Caki2 (cell line): Measurements from ENCODE around the gene HELZ. TPM values are rescaled to one million over a fixed set of nuclear protein-coding genes. Genes with fewer than 3 reads are reported as not detected.
A peak's percentile ranks its signal among the peaks of the same experiment; 100 is the strongest.
"Not testable (repeated sequence)": the region's sequence is repeated elsewhere in the genome, so short reads cannot be mapped to it uniquely, and the experiment has no call there.

Source experiments
- DNase-seq: peaks from one replicate; pipeline ENCODE4 v3.0.0-alpha.2; 2015; ENCODE audit warnings: low read depth
- in situ Hi-C: cut with HindIII; loops from 2 replicates; pipeline ENCODE4 v1.10.0; 2016; ENCODE audit warnings: low sequenced_read_pairs, low pct_unique_long_range_greater_than_20kb, mixed read lengths
- total RNA-seq: library from RNA; depleted of rRNA; stranded (reverse); fragments of >200 nt; shearing (Covaris generic); gene quantifications from 2 replicates; pipeline ENCODE4 v1.2.3, GENCODE V29; 2014; ENCODE audit warnings: low replicate concordance; rRNA removed

Gene HELZ
- total RNA-seq, result 21.5 and 22.8 TPM in 2 replicates

- in situ Hi-C loops, result no loop called here
- DNase-seq, result peak; percentile 69
Observed at GRCh38 chr17:67245073-67245693, at the start of gene HELZ. HELZ (minus strand) TSS chr17:67245196; CDS start chr17:67218804, 26,392 bp downstream.

GRCh38 chr17:67293251-67294203, 48.5 kb upstream of the HELZ start:
- in situ Hi-C loops, result no loop called here
- no peak for DNase-seq

- in situ Hi-C loops, result no loop called here
- no peak for DNase-seq
Observed at GRCh38 chr17:67290711-67291291, 45.8 kb upstream of the HELZ start.

GRCh38 chr17:67290244-67290643, 45.2 kb upstream of the HELZ start:
- no peak for DNase-seq
- in situ Hi-C loops, result no loop called here

GRCh38 chr17:67289181-67289876, 44.3 kb upstream of the HELZ start:
- DNase-seq, result no peak
- in situ Hi-C loops, result no loop called here

GRCh38 chr17:67286826-67287225, 41.8 kb upstream of the HELZ start:
- in situ Hi-C loops, DNase-seq: not testable (repeated sequence)

GRCh38 chr17:67285360-67285759, 40.4 kb upstream of the HELZ start:
- in situ Hi-C loops, result no loop called here
- no peak for DNase-seq

GRCh38 chr17:67283731-67284516, 38.9 kb upstream of the HELZ start:
- in situ Hi-C loops, result no loop called here

GRCh38 chr17:67281743-67282142, 36.7 kb upstream of the HELZ start:
- in situ Hi-C loops, result no loop called here
- no peak for DNase-seq

More at GRCh38 chr17:67283731-67284516, 38.9 kb upstream of the HELZ start:
- DNase-seq, result no peak

GRCh38 chr17:67281053-67281452, 36.1 kb upstream of the HELZ start:
- in situ Hi-C loops, result no loop called here
- DNase-seq, result no peak

GRCh38 chr17:67280279-67280678, 35.3 kb upstream of the HELZ start:
- in situ Hi-C loops, result no loop called here
- DNase-seq, result no peak

- no peak for DNase-seq
- in situ Hi-C loops, result no loop called here
Observed at GRCh38 chr17:67279115-67279514, 34.1 kb upstream of the HELZ start.

- DNase-seq, result no peak
- in situ Hi-C loops, result no loop called here
Observed at GRCh38 chr17:67278363-67278762, 33.4 kb upstream of the HELZ start.

GRCh38 chr17:67276075-67276474, 31.1 kb upstream of the HELZ start:
- no peak for DNase-seq
- in situ Hi-C loops, result no loop called here

- in situ Hi-C loops, result no loop called here
- no peak for DNase-seq
Observed at GRCh38 chr17:67274466-67274865, 29.5 kb upstream of the HELZ start.

GRCh38 chr17:67273900-67274299, 28.9 kb upstream of the HELZ start:
- DNase-seq, result no peak
- in situ Hi-C loops, result no loop called here

GRCh38 chr17:67272312-67273047, 27.5 kb upstream of the HELZ start:
- in situ Hi-C loops, result no loop called here
- DNase-seq, result no peak
